ENCODE data around the gene HMBS. TPM values are rescaled to one million over a fixed set of nuclear protein-coding genes. Genes with fewer than 3 reads are reported as not detected.
"Not testable (repeated sequence)": the region's sequence is repeated elsewhere in the genome, so short reads cannot be mapped to it uniquely, and the experiment has no call there.

Gene HMBS
- total RNA-seq, 4 donors from 2014 or later, result 9.5 to 19.9 (median 15.3) TPM

DNA sequence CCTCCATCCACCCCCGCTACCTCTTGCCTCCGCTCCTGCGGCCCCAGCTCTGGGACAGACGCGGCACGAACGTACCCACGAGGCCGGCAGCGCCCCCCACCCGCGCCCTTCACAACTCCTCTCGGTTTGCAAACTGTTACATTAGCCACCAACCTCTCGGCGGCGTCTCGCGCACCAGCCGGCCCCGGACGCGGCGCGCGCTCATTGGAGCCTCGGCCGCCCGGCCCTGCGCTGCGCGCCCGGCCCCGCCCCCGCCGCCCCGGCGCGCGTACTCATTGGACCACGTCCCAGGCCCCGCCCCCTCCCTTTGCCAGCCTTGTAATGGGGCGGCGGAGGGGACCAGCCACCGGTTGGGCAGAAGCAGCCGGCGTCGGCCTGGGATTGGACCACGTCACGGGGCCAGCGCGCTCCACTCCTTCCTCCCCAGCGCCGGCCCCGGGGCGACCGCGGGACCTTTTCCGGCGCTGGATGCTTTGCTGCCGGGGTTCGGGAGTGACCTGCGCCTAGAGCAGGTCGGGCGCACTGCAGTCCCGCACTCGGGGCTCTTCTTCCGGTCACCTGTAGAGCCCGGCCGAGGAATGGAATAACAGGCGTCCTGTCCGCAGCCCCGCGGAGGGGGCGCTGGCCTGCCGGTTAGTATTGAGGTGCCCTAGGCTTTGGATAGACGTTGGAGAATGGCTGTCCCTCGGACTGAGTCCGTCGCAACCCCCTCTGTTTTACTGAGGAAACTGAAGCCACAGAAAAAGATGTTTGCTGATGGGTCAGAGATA, 27.5 kb upstream of the HMBS start, which contains the start of gene HYOU1:
Gene HYOU1 (minus strand): TSS at position 206 of the 770 bp plus-strand sequence. CDS start 1,045 bp downstream, outside the sequence.
- DNase-seq, result peak; percentile 97 to 98
- H3K27ac ChIP-seq, result peak within 1 kb of the TSS; percentile 79 to 93
- no peaks in the 10 kb centered on the region for H3K27me3 ChIP-seq
- peaks cover 4 to 18% of the 10 kb centered on the region in 2 donors for H3K4me1 ChIP-seq
- no peaks in the 10 kb centered on the region for H3K36me3 ChIP-seq
- H3K9me3 ChIP-seq, result no peaks in the 10 kb centered on the region
- H3K4me3 ChIP-seq, result peak within 1 kb of the TSS; percentile 86 to 88
- TF ChIP-seq, protein P1, sequence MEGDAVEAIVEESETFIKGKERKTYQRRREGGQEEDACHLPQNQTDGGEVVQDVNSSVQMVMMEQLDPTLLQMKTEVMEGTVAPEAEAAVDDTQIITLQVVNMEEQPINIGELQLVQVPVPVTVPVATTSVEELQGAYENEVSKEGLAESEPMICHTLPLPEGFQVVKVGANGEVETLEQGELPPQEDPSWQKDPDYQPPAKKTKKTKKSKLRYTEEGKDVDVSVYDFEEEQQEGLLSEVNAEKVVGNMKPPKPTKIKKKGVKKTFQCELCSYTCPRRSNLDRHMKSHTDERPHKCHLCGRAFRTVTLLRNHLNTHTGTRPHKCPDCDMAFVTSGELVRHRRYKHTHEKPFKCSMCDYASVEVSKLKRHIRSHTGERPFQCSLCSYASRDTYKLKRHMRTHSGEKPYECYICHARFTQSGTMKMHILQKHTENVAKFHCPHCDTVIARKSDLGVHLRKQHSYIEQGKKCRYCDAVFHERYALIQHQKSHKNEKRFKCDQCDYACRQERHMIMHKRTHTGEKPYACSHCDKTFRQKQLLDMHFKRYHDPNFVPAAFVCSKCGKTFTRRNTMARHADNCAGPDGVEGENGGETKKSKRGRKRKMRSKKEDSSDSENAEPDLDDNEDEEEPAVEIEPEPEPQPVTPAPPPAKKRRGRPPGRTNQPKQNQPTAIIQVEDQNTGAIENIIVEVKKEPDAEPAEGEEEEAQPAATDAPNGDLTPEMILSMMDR (IDR thresholded peaks at IDR 0.05), result peak in 1 of 4 experiments; percentile 37
- TF ChIP-seq POLR2A (IDR thresholded peaks at IDR 0.05), result peak; percentile 74 to 83
- intact Hi-C loops (cut with DNase I; ENCODE audit: low total_unique reads), result no loop called here

DNA sequence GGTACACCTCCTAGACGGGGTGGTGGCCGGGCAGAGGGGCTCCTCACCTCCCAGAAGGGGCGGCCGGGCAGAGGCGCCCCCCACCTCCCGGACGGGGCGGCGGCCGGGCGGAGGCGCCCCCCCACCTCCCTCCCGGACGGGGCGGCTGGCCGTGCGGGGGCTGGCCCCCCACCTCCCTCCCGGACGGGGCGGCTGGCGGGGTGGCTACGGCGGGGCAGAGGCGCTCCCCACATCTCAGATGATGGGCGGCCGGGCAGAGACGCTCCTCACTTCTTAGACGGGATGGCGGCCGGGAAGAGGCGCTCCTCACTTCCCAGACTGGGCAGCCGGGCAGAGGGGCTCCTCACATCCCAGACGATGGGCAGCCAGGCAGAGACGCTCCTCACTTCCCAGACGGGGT, 25.6 kb upstream of the HMBS start:
- H3K9me3 ChIP-seq; H3K4me3 ChIP-seq; H3K36me3 ChIP-seq; H3K27ac ChIP-seq; DNase-seq; intact Hi-C loops (cut with DNase I; ENCODE audit: low total_unique reads); H3K27me3 ChIP-seq: not testable (repeated sequence)
- peaks cover 4 to 18% of the 10 kb centered on the region in 2 donors for H3K4me1 ChIP-seq

DNA sequence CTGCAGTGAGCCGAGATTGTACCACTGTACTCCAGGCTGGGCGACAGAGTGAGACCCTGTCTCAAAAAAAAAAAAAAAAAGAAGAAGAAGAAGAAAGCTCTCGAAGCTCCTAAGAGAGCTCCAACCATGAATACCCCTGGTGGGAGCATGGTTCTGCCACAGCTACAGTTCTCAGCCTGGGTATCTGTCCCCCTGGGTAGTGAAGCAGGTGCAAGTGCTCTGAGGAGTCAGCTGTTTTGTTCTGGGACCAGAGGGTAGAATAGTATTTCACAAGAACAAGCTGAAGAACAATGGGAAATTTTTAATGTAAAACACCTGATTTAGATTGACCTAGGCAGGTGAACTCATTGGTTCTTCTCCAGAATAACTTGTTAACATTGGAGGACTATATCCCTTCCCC, 23.4 kb upstream of the HMBS start:
- no peaks in the 10 kb centered on the region for H3K9me3 ChIP-seq
- H3K4me3 ChIP-seq, result no peak overlapping the region
- no peak overlapping the region for H3K27ac ChIP-seq
- no peaks in the 10 kb centered on the region for H3K27me3 ChIP-seq
- TF ChIP-seq POLR2A (IDR thresholded peaks at IDR 0.05), result no peak
- TF ChIP-seq, protein P1 (IDR thresholded peaks at IDR 0.05), result no peak
- no peak for DNase-seq
- peaks cover 0 to 7% of the 10 kb centered on the region in 2 donors for H3K4me1 ChIP-seq
- H3K36me3 ChIP-seq, result no peaks in the 10 kb centered on the region
- intact Hi-C loops (cut with DNase I; ENCODE audit: low total_unique reads), result no loop called here

DNA sequence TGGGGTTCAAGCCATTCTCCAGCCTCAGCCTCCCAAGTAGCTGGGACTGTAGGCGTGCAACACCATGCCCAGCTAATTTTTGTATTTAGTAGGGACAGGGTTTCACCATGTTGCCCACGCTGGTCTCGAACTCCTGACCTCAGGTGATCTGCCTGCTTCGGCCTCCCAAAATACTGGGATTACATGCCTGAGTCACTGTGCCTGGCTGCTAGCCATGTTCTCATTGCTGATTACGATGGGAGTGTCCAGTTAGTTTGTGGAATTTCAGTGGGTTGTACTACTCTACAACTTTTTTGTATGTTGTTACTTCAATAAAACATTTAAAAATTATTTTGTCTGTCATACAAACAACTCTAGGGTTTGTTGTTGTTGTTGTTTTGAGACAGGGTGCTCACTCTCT, 21.9 kb upstream of the HMBS start:
- Histone ChIP-seq H3K9me3 (no peaks in the 10 kb centered on the region), H3K4me1 (peaks cover 0 to 5% of the 10 kb centered on the region in 2 donors), H3K27ac (no peak overlapping the region), H3K27me3 (no peaks in the 10 kb centered on the region), H3K4me3 (no peak overlapping the region), H3K36me3 (no peaks in the 10 kb centered on the region)
- intact Hi-C loops (cut with DNase I; ENCODE audit: low total_unique reads), result no loop called here
- DNase-seq, result peak in 1 of 2 donors; percentile 42
- TF ChIP-seq, protein P1 (IDR thresholded peaks at IDR 0.05), result no peak
- no peak for TF ChIP-seq POLR2A (IDR thresholded peaks at IDR 0.05)

DNA sequence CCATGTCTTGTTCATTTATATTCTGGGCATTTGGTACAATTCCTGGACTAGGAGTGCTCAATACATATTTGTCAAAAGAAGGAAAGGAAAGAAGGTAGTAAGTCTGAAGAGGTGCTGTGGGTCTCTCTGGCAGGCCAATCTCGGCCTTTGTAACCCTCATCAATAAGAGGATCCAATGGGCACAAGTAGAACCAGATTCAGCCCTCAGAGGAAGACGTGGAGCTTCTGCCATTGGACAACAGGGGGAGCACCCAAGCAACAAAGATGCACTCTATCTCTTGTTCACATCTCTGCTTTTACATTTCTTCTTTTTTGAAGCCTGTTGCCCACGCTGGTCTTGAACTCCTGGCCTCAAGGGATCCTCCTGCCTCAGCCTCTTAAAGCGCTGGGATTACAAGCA, 19.3 kb upstream of the HMBS start:
- intact Hi-C loops (cut with DNase I; ENCODE audit: low total_unique reads), result no loop called here
- no peak overlapping the region for H3K27ac ChIP-seq

More for the DNA sequence above, 19.3 kb upstream of the HMBS start:
- Histone ChIP-seq H3K36me3 (no peaks in the 10 kb centered on the region), H3K27me3 (no peaks in the 10 kb centered on the region), H3K4me3 (no peak overlapping the region), H3K4me1 (no peaks in the 10 kb centered on the region), H3K9me3 (no peaks in the 10 kb centered on the region)
- no peak for DNase-seq
- no peak for TF ChIP-seq POLR2A (IDR thresholded peaks at IDR 0.05)
- TF ChIP-seq, protein P1 (IDR thresholded peaks at IDR 0.05), result peak in 1 of 4 experiments; percentile 12

Data from uterus (tissue), 4 donors.